HEK293 (cell line): Measurements from ENCODE around the gene DACT3.

Source experiments
- CTCF ChIA-PET: fragments of 350-600 bp; formaldehyde crosslinking; extraction: SDS; loops from one replicate; lab custom pipeline; 2021; ENCODE audit warnings: antibody characterized with exemption; lab: Yijun Ruan, JAX
- POLR2A ChIA-PET: fragments of 300-600 bp; formaldehyde crosslinking; extraction: SDS; loops from one replicate; lab custom pipeline; 2020; ENCODE audit warnings: antibody characterized with exemption, inconsistent platforms; lab: Yijun Ruan, JAX
- H3K27ac ChIP-seq: fragments of 200-500 bp; sonication (Bioruptor generic); 2 replicates; pipeline ENCODE4 v1.5.1; 2014; ENCODE audit warnings: low read depth, low read length, control low read depth, inconsistent platforms; ENCODE audit errors: extremely low read depth
- H3K36me3 ChIP-seq, 2 experiments: fragments of 200-500 bp in 1 of 2; sonication (Bioruptor generic) in 1 of 2; 1 replicate in 1 of 2; 2 replicates in 1 of 2; pipeline ENCODE4 v1.5.1; 2014 to 2017; ENCODE audit warnings: inconsistent platforms in 2 of 2, low read length in 2 of 2; ENCODE audit not compliant: control insufficient read depth in 2 of 2, insufficient read depth in 1 of 2
- H3K4me1 ChIP-seq: fragments of 200-500 bp; sonication (Bioruptor generic); 2 replicates; pipeline ENCODE4 v1.5.1; 2014; ENCODE audit warnings: mild to moderate bottlenecking, low read length, inconsistent platforms; ENCODE audit not compliant: control insufficient read depth, insufficient read depth
- H3K4me3 ChIP-seq: 2 replicates; pipeline ENCODE4 v1.5.1; 2011; ENCODE audit warnings: low read depth, mild to moderate bottlenecking, control low read depth, low read length, moderate library complexity
- H3K9me3 ChIP-seq: fragments of 200-500 bp; sonication (Bioruptor generic); 2 replicates; pipeline ENCODE4 v1.5.1; 2014; ENCODE audit warnings: low read depth, low read length, inconsistent platforms; ENCODE audit not compliant: control insufficient read depth, insufficient read depth
- FEZF1 ChIP-seq: fragments of 450-650 bp; formaldehyde crosslinking; IDR thresholded peaks from 2 replicates; pipeline ENCODE4 v1.5.1; 2016; ENCODE audit warnings: missing biosample characterization, missing genetic modification characterization
- KLF1 ChIP-seq: fragments of 450-650 bp; formaldehyde crosslinking; IDR thresholded peaks from 2 replicates; pipeline ENCODE4 v1.5.1; 2016; ENCODE audit warnings: missing biosample characterization, missing genetic modification characterization
- KLF16 ChIP-seq: fragments of 450-650 bp; formaldehyde crosslinking; IDR thresholded peaks from 2 replicates; pipeline ENCODE4 v1.5.1; 2017; ENCODE audit warnings: missing biosample characterization, missing genetic modification characterization
- PRDM1 ChIP-seq: fragments of 450-650 bp; formaldehyde crosslinking; IDR thresholded peaks from 2 replicates; pipeline ENCODE4; 2016; ENCODE audit warnings: missing biosample characterization, missing genetic modification characterization
- SP2 ChIP-seq: fragments of 450-650 bp; formaldehyde crosslinking; IDR thresholded peaks from 2 replicates; pipeline ENCODE4 v1.5.1; 2016; ENCODE audit warnings: missing biosample characterization, missing genetic modification characterization
- SP3 ChIP-seq: fragments of 450-650 bp; formaldehyde crosslinking; IDR thresholded peaks from 2 replicates; pipeline ENCODE4 v1.5.1; 2016; ENCODE audit warnings: missing biosample characterization, missing genetic modification characterization
- ZFHX2 ChIP-seq: fragments of 450-650 bp; formaldehyde crosslinking; conservative IDR thresholded peaks from 2 replicates; pipeline ENCODE4 v1.5.1; 2016; ENCODE audit warnings: missing biosample characterization, missing genetic modification characterization
- ZNF132 ChIP-seq: fragments of 450-650 bp; formaldehyde crosslinking; IDR thresholded peaks from 2 replicates; pipeline ENCODE4 v1.5.1; 2017; ENCODE audit warnings: missing biosample characterization, missing genetic modification characterization, borderline replicate concordance
- ZNF138 ChIP-seq: fragments of 450-650 bp; formaldehyde crosslinking; IDR thresholded peaks from 2 replicates; pipeline ENCODE4 v1.5.1; 2016; ENCODE audit warnings: missing biosample characterization, missing genetic modification characterization, borderline replicate concordance
- ZNF23 ChIP-seq: fragments of 450-650 bp; formaldehyde crosslinking; IDR thresholded peaks from 2 replicates; pipeline ENCODE4 v1.5.1; 2016; ENCODE audit warnings: missing biosample characterization, missing genetic modification characterization, borderline replicate concordance
- ZNF366 ChIP-seq: fragments of 450-650 bp; formaldehyde crosslinking; conservative IDR thresholded peaks from 2 replicates; pipeline ENCODE4 v1.5.1; 2016; ENCODE audit warnings: missing biosample characterization, missing genetic modification characterization
- ZNF473 ChIP-seq: fragments of 450-650 bp; formaldehyde crosslinking; IDR thresholded peaks from 2 replicates; pipeline ENCODE4 v1.5.1; 2017; ENCODE audit warnings: missing biosample characterization, missing genetic modification characterization
- ZNF510 ChIP-seq: fragments of 450-650 bp; formaldehyde crosslinking; IDR thresholded peaks from 2 replicates; pipeline ENCODE4 v1.5.1; 2018; ENCODE audit warnings: mild to moderate bottlenecking, missing genetic modification characterization, missing biosample characterization; ENCODE audit not compliant: insufficient replicate concordance
- ZNF560 ChIP-seq: fragments of 450-650 bp; formaldehyde crosslinking; IDR thresholded peaks from 2 replicates; pipeline ENCODE4 v1.5.1; 2017; ENCODE audit warnings: missing biosample characterization, missing genetic modification characterization, borderline replicate concordance
- ZNF585B ChIP-seq: fragments of 450-650 bp; formaldehyde crosslinking; IDR thresholded peaks from 2 replicates; pipeline ENCODE4 v1.5.1; 2016; ENCODE audit warnings: missing biosample characterization, missing genetic modification characterization
- ZNF624 ChIP-seq: fragments of 450-650 bp; formaldehyde crosslinking; IDR thresholded peaks from 2 replicates; pipeline ENCODE4 v1.5.1; 2017; ENCODE audit warnings: missing biosample characterization, missing genetic modification characterization
- ZNF658 ChIP-seq: fragments of 450-650 bp; formaldehyde crosslinking; IDR thresholded peaks from 2 replicates; pipeline ENCODE4; 2016; ENCODE audit warnings: missing biosample characterization, missing genetic modification characterization
- ZNF747 ChIP-seq: fragments of 450-650 bp; formaldehyde crosslinking; IDR thresholded peaks from 2 replicates; pipeline ENCODE4 v1.5.1; 2016; ENCODE audit warnings: missing biosample characterization, missing genetic modification characterization
- ZNF777 ChIP-seq: fragments of 450-650 bp; formaldehyde crosslinking; IDR thresholded peaks from 2 replicates; pipeline ENCODE4 v1.5.1; 2017; ENCODE audit warnings: missing biosample characterization, missing genetic modification characterization, borderline replicate concordance
- TF ChIP-seq, protein P1 (sequence below): fragments of 450-650 bp; formaldehyde crosslinking; IDR thresholded peaks from 2 replicates; pipeline ENCODE4 v1.5.1; 2017; ENCODE audit warnings: missing biosample characterization, missing genetic modification characterization
- TF ChIP-seq, protein P2 (sequence below): fragments of 450-650 bp; formaldehyde crosslinking; IDR thresholded peaks from 2 replicates; pipeline ENCODE4 v1.5.1; 2016; ENCODE audit warnings: missing biosample characterization, missing genetic modification characterization
- TF ChIP-seq, protein P3 (sequence below): fragments of 450-650 bp; formaldehyde crosslinking; IDR thresholded peaks from 2 replicates; pipeline ENCODE4 v1.5.1; 2016; ENCODE audit warnings: missing biosample characterization, missing genetic modification characterization, borderline replicate concordance
- TF ChIP-seq, protein P4 (sequence below): fragments of 450-650 bp; formaldehyde crosslinking; IDR thresholded peaks from 2 replicates; pipeline ENCODE4 v1.5.1; 2017; ENCODE audit warnings: missing biosample characterization, mild to moderate bottlenecking, missing genetic modification characterization, moderate library complexity

The DACT3 gene

DNA sequence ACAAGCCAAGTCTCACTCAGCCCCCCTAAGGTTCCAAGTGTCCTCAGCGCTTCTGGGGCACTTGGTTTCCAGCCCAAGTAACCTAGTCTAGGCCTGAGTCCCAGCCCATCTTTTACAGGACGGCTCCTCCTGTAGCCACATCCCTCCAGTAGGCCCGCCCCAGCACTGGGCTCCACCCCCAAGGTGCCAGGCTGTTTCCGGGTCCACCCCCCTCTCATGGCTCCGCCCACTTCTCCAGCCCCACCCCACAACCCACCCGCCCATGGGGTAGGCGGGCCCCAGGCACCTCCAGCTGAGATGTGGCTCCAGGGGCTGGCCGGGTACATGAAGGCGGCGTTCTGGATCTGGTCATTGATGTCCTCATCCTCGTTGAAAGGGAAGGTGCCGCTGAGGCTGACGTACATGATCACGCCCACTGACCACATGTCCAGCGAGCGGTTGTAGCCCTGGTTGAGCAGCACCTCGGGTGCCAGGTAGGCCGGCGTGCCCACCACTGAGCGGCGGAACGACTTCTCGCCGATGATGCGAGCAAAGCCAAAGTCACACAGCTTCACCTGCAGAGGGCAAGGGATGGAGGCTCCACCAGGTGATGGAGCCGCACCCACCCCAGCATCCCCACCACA is 17.2 kb upstream of the DACT3 start (continued):
- TF ChIP-seq, protein P1, sequence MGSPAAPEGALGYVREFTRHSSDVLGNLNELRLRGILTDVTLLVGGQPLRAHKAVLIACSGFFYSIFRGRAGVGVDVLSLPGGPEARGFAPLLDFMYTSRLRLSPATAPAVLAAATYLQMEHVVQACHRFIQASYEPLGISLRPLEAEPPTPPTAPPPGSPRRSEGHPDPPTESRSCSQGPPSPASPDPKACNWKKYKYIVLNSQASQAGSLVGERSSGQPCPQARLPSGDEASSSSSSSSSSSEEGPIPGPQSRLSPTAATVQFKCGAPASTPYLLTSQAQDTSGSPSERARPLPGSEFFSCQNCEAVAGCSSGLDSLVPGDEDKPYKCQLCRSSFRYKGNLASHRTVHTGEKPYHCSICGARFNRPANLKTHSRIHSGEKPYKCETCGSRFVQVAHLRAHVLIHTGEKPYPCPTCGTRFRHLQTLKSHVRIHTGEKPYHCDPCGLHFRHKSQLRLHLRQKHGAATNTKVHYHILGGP (tag by site-specific recombination): no peak
- TF ChIP-seq ZNF585B (tag by site-specific recombination) (no peak), ZNF560 (tag by site-specific recombination) (no peak), ZNF510 (tag by site-specific recombination) (no peak), SP3 (tag by site-specific recombination) (0 out of 2 replicates have a peak, but pooled peaks have one; percentile 14), ZNF624 (no peak), KLF1 (tag by site-specific recombination) (peak; percentile 59), ZNF366 (tag by site-specific recombination) (no peak), ZNF473 (tag by site-specific recombination) (no peak), ZNF138 (tag by site-specific recombination) (no peak)
- TF ChIP-seq, protein P2, sequence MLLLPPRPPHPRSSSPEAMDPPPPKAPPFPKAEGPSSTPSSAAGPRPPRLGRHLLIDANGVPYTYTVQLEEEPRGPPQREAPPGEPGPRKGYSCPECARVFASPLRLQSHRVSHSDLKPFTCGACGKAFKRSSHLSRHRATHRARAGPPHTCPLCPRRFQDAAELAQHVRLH (tag by site-specific recombination): no peak

DNA sequence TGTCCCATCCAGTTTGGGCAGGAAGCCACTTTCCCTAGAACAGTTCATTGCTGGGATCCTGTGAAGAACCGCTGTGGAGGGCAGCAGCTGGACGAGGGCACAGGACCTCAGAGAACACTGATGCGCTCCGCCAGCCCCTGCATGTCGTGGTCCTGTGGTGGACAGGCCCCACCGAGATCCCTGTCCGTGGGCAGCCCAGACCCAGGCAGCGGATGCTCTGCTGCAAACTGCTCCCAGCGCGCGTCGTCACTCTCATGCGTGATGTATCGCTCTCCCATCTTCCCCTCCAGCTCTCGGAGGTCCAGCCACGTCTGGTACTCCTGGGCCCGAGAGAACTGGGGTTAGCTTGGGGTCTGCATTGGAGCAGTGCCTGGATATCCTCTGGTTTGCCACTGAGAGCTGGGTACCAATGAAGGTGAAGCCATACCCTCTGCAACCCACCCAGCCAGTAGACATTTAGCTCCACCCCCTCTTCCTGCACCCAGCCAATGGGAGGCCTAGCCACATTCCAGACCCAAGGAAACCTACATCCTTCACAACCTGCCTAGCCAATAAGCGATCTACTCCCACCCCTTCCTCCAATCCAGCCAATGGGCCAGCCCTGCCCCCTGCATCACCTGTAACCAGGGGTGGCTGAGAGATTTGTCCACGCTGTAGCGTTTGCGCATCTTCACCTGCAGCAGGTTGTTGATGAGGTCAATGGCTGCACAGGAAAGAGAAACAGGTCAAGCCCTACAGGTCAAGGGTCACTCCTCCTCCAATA is 13.6 kb upstream of the DACT3 start:
- no peak for TF ChIP-seq ZNF658 (tag by site-specific recombination)
- TF ChIP-seq SP2 (tag by site-specific recombination): peak; percentile 47; the same call in 1 of the 2 replicates
- Histone ChIP-seq H3K36me3 (peaks cover 43 to 64% of the 10 kb centered on the region in 2 experiments; a peak in 2 of 3 replicates), H3K27ac (no peak overlapping the region), H3K9me3 (no peaks in the 10 kb centered on the region), H3K4me1 (no peaks in the 10 kb centered on the region), H3K4me3 (no peak overlapping the region)
- ChIA-PET CTCF (interaction anchor here (0.6 to 4.9 kb wide), 4 partner anchors 13 to 662 kb away, joined by 3 to 30 read pairs (median 6); partner anchors contain the start of gene DACT3), POLR2A (interaction anchor here (2.8 kb wide), 1 partner anchor 13 kb away, joined by 11 read pairs; the partner anchor contains the start of gene DACT3)

DNA sequence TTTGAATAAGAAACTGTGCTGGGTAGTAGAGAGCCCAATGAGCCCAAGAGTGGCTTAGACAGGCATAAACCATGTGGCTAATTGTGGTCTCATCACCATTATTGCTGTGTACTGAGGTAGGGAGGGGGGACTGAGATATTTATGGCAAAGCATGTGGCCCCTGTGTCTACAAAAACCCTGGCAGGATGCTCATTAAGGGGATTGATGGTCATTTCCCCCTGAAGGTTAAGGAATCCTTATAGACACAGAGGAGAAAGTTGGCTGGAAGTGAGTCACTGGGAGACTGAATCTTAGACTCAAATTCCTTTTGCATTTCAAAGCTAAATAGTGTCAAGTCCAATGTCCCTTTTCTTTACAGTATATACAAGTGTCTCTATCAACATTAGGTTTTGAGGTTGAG is 9.8 kb upstream of the DACT3 start:
- POLR2A ChIA-PET: no interaction called here
- CTCF ChIA-PET: interaction anchor here (0.7 to 2.0 kb wide), 3 partner anchors 9 to 96 kb away, joined by 3 to 5 read pairs (median 4); no protein-coding TSS in a partner anchor
- H3K4me3 ChIP-seq: no peak overlapping the region

More for the DNA sequence above, 9.8 kb upstream of the DACT3 start:
- no peaks in the 10 kb centered on the region for H3K9me3 ChIP-seq
- no peak for TF ChIP-seq ZNF23 (tag by site-specific recombination)
- no peak for TF ChIP-seq KLF16 (tag by site-specific recombination)
- TF ChIP-seq, protein P3, sequence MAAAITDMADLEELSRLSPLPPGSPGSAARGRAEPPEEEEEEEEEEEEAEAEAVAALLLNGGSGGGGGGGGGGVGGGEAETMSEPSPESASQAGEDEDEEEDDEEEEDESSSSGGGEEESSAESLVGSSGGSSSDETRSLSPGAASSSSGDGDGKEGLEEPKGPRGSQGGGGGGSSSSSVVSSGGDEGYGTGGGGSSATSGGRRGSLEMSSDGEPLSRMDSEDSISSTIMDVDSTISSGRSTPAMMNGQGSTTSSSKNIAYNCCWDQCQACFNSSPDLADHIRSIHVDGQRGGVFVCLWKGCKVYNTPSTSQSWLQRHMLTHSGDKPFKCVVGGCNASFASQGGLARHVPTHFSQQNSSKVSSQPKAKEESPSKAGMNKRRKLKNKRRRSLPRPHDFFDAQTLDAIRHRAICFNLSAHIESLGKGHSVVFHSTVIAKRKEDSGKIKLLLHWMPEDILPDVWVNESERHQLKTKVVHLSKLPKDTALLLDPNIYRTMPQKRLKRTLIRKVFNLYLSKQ (tag by site-specific recombination): no peak
- TF ChIP-seq ZFHX2 (tag by site-specific recombination): no peak
- 0 out of 2 replicates have a peak, but pooled peaks have one; percentile 37 for TF ChIP-seq PRDM1 (tag by site-specific recombination)
- TF ChIP-seq ZNF777 (tag by site-specific recombination): no peak
- TF ChIP-seq, protein P4, sequence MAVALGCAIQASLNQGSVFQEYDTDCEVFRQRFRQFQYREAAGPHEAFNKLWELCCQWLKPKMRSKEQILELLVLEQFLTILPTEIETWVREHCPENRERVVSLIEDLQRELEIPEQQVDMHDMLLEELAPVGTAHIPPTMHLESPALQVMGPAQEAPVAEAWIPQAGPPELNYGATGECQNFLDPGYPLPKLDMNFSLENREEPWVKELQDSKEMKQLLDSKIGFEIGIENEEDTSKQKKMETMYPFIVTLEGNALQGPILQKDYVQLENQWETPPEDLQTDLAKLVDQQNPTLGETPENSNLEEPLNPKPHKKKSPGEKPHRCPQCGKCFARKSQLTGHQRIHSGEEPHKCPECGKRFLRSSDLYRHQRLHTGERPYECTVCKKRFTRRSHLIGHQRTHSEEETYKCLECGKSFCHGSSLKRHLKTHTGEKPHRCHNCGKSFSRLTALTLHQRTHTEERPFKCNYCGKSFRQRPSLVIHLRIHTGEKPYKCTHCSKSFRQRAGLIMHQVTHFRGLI (tag by site-specific recombination): no peak
- TF ChIP-seq ZNF747 (tag by site-specific recombination): no peak
- TF ChIP-seq FEZF1 (tag by site-specific recombination): peak; percentile 16; the same call in 1 of the 2 replicates
- TF ChIP-seq ZNF132 (tag by site-specific recombination): no peak
- H3K36me3 ChIP-seq: peaks cover 16 to 27% of the 10 kb centered on the region in 2 experiments; a peak in 2 of 3 replicates
- H3K27ac ChIP-seq: no peak overlapping the region
- no peaks in the 10 kb centered on the region for H3K4me1 ChIP-seq
